Measurements from ENCODE around the gene CASP4. TPM values are rescaled to one million over a fixed set of nuclear protein-coding genes. Genes with fewer than 3 reads are reported as not detected.

CASP4 gene
- total RNA-seq, 1 experiment from 2014 or later = 42.0 TPM

DNA sequence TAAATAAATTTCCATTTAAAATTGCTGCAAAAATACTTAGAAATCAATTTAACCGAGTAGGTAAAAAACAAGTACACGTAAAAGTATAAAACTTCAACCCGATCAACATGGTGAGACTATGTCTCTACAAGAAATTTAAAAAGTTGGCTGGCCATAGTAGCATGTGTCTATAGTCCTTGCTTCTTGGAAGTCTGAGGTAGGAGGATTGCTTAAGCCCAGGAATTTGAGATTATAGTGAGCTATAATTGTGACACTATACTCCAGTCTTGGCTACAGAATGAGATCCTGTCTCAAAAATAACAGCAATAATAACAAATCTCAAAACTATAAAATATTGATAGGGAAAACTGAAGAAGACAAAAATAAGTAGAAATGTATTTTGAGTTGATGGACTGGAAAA lies 11.1 kb downstream of the CASP4 start:
- peaks cover 8% of the 10 kb centered on the region for H3K9me3 Mint-ChIP-seq (ENCODE audit: unreplicated experiment)
- no peaks in the 10 kb centered on the region for H3K27me3 Mint-ChIP-seq (ENCODE audit: insufficient read depth, unreplicated experiment)
- no peak for DNase-seq
- TF ChIP-seq, protein P1, sequence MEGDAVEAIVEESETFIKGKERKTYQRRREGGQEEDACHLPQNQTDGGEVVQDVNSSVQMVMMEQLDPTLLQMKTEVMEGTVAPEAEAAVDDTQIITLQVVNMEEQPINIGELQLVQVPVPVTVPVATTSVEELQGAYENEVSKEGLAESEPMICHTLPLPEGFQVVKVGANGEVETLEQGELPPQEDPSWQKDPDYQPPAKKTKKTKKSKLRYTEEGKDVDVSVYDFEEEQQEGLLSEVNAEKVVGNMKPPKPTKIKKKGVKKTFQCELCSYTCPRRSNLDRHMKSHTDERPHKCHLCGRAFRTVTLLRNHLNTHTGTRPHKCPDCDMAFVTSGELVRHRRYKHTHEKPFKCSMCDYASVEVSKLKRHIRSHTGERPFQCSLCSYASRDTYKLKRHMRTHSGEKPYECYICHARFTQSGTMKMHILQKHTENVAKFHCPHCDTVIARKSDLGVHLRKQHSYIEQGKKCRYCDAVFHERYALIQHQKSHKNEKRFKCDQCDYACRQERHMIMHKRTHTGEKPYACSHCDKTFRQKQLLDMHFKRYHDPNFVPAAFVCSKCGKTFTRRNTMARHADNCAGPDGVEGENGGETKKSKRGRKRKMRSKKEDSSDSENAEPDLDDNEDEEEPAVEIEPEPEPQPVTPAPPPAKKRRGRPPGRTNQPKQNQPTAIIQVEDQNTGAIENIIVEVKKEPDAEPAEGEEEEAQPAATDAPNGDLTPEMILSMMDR (IDR thresholded peaks at IDR 0.05; ENCODE audit: insufficient read depth in 1 of 2, low read depth in 1 of 2, low read length in 1 of 2, severe bottlenecking in 1 of 2, unreplicated experiment in 1 of 2) = no peak
- peaks cover 7% of the 10 kb centered on the region for H3K36me3 Mint-ChIP-seq (ENCODE audit: insufficient read depth, unreplicated experiment)
- peaks cover 14% of the 10 kb centered on the region for H3K4me1 Mint-ChIP-seq (ENCODE audit: low read depth, unreplicated experiment)
- intact Hi-C loops (cut with micrococcal nuclease; ENCODE audit: unreplicated experiment) = loop anchor here (10.0 kb wide), 1 partner anchor 232 kb away; no protein-coding TSS in a partner anchor
- ChIA-PET CTCF (no interaction called here), POLR2A (no interaction called here)
- no peak overlapping the region for H3K4me3 Mint-ChIP-seq (ENCODE audit: unreplicated experiment)
- Histone ChIP-seq H3K4me1 (peaks cover 18% of the 10 kb centered on the region), H3K27me3 (replicated peaks; ENCODE audit: control insufficient read depth, insufficient read depth, low read length) (no peaks in the 10 kb centered on the region), H3K36me3 (ENCODE audit: control insufficient read depth, insufficient read depth, low read length) (peaks cover 3% of the 10 kb centered on the region; the same call in 1 of the 2 replicates), H3K9me3 (no peaks in the 10 kb centered on the region), H3K4me3 (ENCODE audit: low read depth, low read length) (no peak overlapping the region)
- no peak overlapping the region for H3K27ac Mint-ChIP-seq (ENCODE audit: unreplicated experiment)
- no TSS peak for BruUV-seq (replicated peaks)

DNA sequence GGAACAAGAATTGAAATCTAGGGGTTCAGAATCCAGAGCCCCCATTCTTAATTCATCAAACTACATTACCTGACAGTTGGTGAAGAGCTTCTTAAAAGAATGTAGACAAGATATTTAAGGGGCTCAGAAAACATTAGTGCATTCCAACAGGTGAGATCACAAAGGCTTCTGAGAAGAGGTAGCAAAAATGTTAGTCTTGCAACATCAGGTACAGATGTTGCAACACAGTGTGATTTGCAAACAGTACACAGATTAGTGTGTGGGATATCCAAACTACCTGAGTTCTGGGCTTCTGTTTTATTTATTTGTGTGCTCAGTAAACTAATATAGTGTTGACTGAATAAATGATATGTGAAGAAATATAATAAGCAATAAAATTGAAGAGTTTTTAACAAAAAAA lies 11.8 kb downstream of the CASP4 start:
- CTCF ChIA-PET = no interaction called here
- Mint-ChIP-seq H3K4me1 (ENCODE audit: low read depth, unreplicated experiment) (peaks cover 14% of the 10 kb centered on the region), H3K36me3 (ENCODE audit: insufficient read depth, unreplicated experiment) (peaks cover 7% of the 10 kb centered on the region), H3K27ac (ENCODE audit: unreplicated experiment) (peak overlapping the region; percentile 60), H3K27me3 (ENCODE audit: insufficient read depth, unreplicated experiment) (no peaks in the 10 kb centered on the region), H3K9me3 (ENCODE audit: unreplicated experiment) (peaks cover 8% of the 10 kb centered on the region), H3K4me3 (ENCODE audit: unreplicated experiment) (no peak overlapping the region)
- no TSS peak for BruUV-seq (replicated peaks)
- POLR2A ChIA-PET = no interaction called here
- Histone ChIP-seq H3K9me3 (no peaks in the 10 kb centered on the region), H3K27me3 (replicated peaks; ENCODE audit: control insufficient read depth, insufficient read depth, low read length) (no peaks in the 10 kb centered on the region), H3K4me1 (peaks cover 18% of the 10 kb centered on the region), H3K4me3 (ENCODE audit: low read depth, low read length) (no peak overlapping the region), H3K36me3 (ENCODE audit: control insufficient read depth, insufficient read depth, low read length) (0 out of 2 replicates have a peak, but pooled peaks cover under 1% of the 10 kb centered on the region)
- peak in 1 of 2 experiments; percentile 64 for DNase-seq
- intact Hi-C loops (cut with micrococcal nuclease; ENCODE audit: unreplicated experiment) = loop anchor here (1.0 to 10.0 kb wide), 2 partner anchors 13 to 232 kb away; no protein-coding TSS in a partner anchor
- TF ChIP-seq, protein P1 (IDR thresholded peaks at IDR 0.05; ENCODE audit: insufficient read depth in 1 of 2, low read depth in 1 of 2, low read length in 1 of 2, severe bottlenecking in 1 of 2, unreplicated experiment in 1 of 2) = no peak

DNA sequence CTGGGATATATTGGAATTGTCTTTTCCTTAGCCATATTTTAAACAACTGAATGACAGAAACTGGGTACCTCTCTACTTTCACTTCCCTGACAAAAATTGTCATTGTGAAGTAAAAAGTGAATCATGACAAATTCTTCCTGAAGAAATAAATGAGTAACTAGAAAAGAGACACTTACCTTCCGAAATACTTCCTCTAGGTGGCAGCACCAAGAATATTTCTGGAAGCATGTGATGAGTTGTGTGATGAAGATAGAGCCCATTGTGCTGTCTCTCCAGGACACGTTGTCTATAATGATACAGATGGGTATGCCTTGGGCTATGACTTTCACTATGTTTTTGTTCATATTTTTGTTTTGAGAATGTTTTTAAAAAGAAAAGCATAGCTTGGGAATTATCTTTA lies 21.5 kb downstream of the CASP4 start:
- Mint-ChIP-seq H3K27me3 (ENCODE audit: insufficient read depth, unreplicated experiment) (no peaks in the 10 kb centered on the region), H3K9me3 (ENCODE audit: unreplicated experiment) (no peaks in the 10 kb centered on the region), H3K4me3 (ENCODE audit: unreplicated experiment) (no peak overlapping the region), H3K36me3 (ENCODE audit: insufficient read depth, unreplicated experiment) (peaks cover 13% of the 10 kb centered on the region), H3K27ac (ENCODE audit: unreplicated experiment) (no peak overlapping the region), H3K4me1 (ENCODE audit: low read depth, unreplicated experiment) (peaks cover 6% of the 10 kb centered on the region)
- BruUV-seq (replicated peaks) = no TSS peak
- Histone ChIP-seq H3K27me3 (replicated peaks; ENCODE audit: control insufficient read depth, insufficient read depth, low read length) (no peaks in the 10 kb centered on the region), H3K9me3 (no peaks in the 10 kb centered on the region), H3K4me3 (ENCODE audit: low read depth, low read length) (no peak overlapping the region), H3K36me3 (ENCODE audit: control insufficient read depth, insufficient read depth, low read length) (no peaks in the 10 kb centered on the region), H3K4me1 (no peaks in the 10 kb centered on the region)
- intact Hi-C loops (cut with micrococcal nuclease; ENCODE audit: unreplicated experiment) = loop anchor here (1.0 to 10.0 kb wide), 4 partner anchors 256 to 915 kb away; no protein-coding TSS in a partner anchor
- POLR2A ChIA-PET = no interaction called here
- CTCF ChIA-PET = no interaction called here
- DNase-seq = peak in 1 of 2 experiments; percentile 72
- TF ChIP-seq, protein P1 (IDR thresholded peaks at IDR 0.05; ENCODE audit: insufficient read depth in 1 of 2, low read depth in 1 of 2, low read length in 1 of 2, severe bottlenecking in 1 of 2, unreplicated experiment in 1 of 2) = peak; percentile 54 to 74

Data from Caco-2 (cell line).